A549 (cell line): ENCODE data around the gene GLRA1. TPM values are rescaled to one million over a fixed set of nuclear protein-coding genes. Genes with fewer than 3 reads are reported as not detected.

Experiments
- ATAC-seq, 2 experiments: fragments of 200-7000 bp in 1 of 2; fragments of >200 bp in 1 of 2; cut with Nextera tagmentation in 1 of 2; cut with Tn5 transposase in 1 of 2; 3 replicates each; pipeline versions ENCODE4 v1.8.0 to v1.9.1; 2018 to 2020; ENCODE audit warnings: mild to moderate bottlenecking in 1 of 2, moderate library complexity in 1 of 2
- CTCF ChIA-PET: fragments of 300-600 bp; sonication (Branson Sonifier 250); formaldehyde crosslinking; extraction: SDS; loops from one replicate; lab custom pipeline; 2021; ENCODE audit warnings: antibody characterized with exemption, inconsistent platforms; lab: Yijun Ruan, JAX
- POLR2A ChIA-PET: fragments of 350-600 bp; formaldehyde crosslinking; extraction: SDS; loops from one replicate; lab custom pipeline; 2021; ENCODE audit warnings: antibody characterized with exemption, inconsistent platforms; lab: Yijun Ruan, JAX
- DNase-seq, 2 experiments: peaks; one replicate each; pipeline versions ENCODE4 v3.0.0 to v3.0.0-alpha.2; 2011 to 2016; ENCODE audit warnings: low read depth in 1 of 2, low spot score in 1 of 2
- FAIRE-seq: peaks from 2 replicates; lab custom pipeline; 2011; peaks lifted over from hg19 to GRCh38; lab: Jason Lieb, UNC
- H3K27ac ChIP-seq, 2 experiments: fragments of >200 bp; sonication (Bioruptor Twin); formaldehyde crosslinking; 3 replicates each; pipeline ENCODE4 v1.5.1; 2016 to 2017
- H3K4me1 ChIP-seq: fragments of >200 bp; sonication (Bioruptor Twin); formaldehyde crosslinking; 3 replicates; pipeline ENCODE4 v1.6.1; 2016
- H3K4me2 ChIP-seq: fragments of >200 bp; sonication (Bioruptor Twin); formaldehyde crosslinking; 3 replicates; pipeline ENCODE4 v1.6.1; 2016
- H3K4me3 ChIP-seq: fragments of >200 bp; sonication (Bioruptor Twin); formaldehyde crosslinking; 3 replicates; pipeline ENCODE4 v1.5.1; 2016
- H3K9me3 ChIP-seq: fragments of >200 bp; sonication (Bioruptor Twin); formaldehyde crosslinking; 3 replicates; pipeline ENCODE4 v1.6.1; 2016
- FOSL2 ChIP-seq, 2 experiments: fragments of 450-650 bp in 1 of 2; fragments of >200 bp in 1 of 2; sonication (Bioruptor Twin) in 1 of 2; formaldehyde crosslinking; IDR thresholded peaks; 2 replicates each; pipeline versions ENCODE4 v1.5.0 to v1.6.1; 2016 to 2020; ENCODE audit warnings: mild to moderate bottlenecking in 1 of 2, moderate library complexity in 1 of 2
- HDAC2 ChIP-seq: fragments of 200-600 bp; sonication (generic); IDR thresholded peaks from 2 replicates; pipeline ENCODE4 v1.6.1; 2016
- HES2 ChIP-seq: fragments of >200 bp; sonication (Bioruptor Twin); formaldehyde crosslinking; IDR thresholded peaks from 2 replicates; pipeline ENCODE4 v1.6.1; 2016
- HMGXB4 ChIP-seq: fragments of 250-450 bp; sonication (Bioruptor Pico); IDR thresholded peaks from 2 replicates; pipeline ENCODE4 v1.5.0; 2021; ENCODE audit warnings: mild to moderate bottlenecking, moderate library complexity, borderline replicate concordance
- JUNB ChIP-seq: fragments of >200 bp; sonication (Bioruptor Twin); formaldehyde crosslinking; IDR thresholded peaks from 2 replicates; pipeline ENCODE4 v1.6.1; 2016
- MYC ChIP-seq: IDR thresholded peaks from 2 replicates; pipeline ENCODE4 v1.6.1; 2012; ENCODE audit warnings: mild to moderate bottlenecking, inconsistent platforms, low read length, improper control_type of control experiment, borderline replicate concordance
- NFE2L2 ChIP-seq: fragments of 150-350 bp; conservative IDR thresholded peaks from 2 replicates; pipeline ENCODE4 v1.6.1; 2014; ENCODE audit warnings: low read length
- NPAS2 ChIP-seq: fragments of 250-450 bp; sonication (Bioruptor Pico); IDR thresholded peaks from 2 replicates; pipeline ENCODE4 v1.8.0; 2022; ENCODE audit warnings: mild to moderate bottlenecking, moderate library complexity, borderline replicate concordance
- POLR2A ChIP-seq: IDR thresholded peaks from 2 replicates; pipeline ENCODE4 v1.6.1; 2012; ENCODE audit warnings: mild to moderate bottlenecking, low read length
- RAD21 ChIP-seq, 2 experiments: fragments of >200 bp in 1 of 2; sonication (Bioruptor Twin) in 1 of 2; formaldehyde crosslinking in 1 of 2; IDR thresholded peaks in 1 of 2; conservative IDR thresholded peaks in 1 of 2; 2 replicates in 1 of 2; 3 replicates in 1 of 2; pipeline ENCODE4 v1.6.1; 2012 to 2018; ENCODE audit warnings: inconsistent platforms in 1 of 2
- RCOR1 ChIP-seq: fragments of 150-350 bp; IDR thresholded peaks from 2 replicates; pipeline ENCODE4 v1.6.1; 2014; ENCODE audit warnings: antibody characterized with exemption, low read length, low read depth
- RNF2 ChIP-seq: fragments of 200-600 bp; sonication (generic); IDR thresholded peaks from 2 replicates; pipeline ENCODE4 v1.6.1; 2016; ENCODE audit warnings: low read depth, mild to moderate bottlenecking, antibody characterized with exemption, moderate library complexity, borderline replicate concordance
- TP53 ChIP-seq: fragments of 250-450 bp; sonication (Bioruptor Pico); IDR thresholded peaks from 2 replicates; pipeline ENCODE4 v1.5.0; 2021; ENCODE audit warnings: mild to moderate bottlenecking, moderate library complexity
- USF2 ChIP-seq: fragments of 450-650 bp; IDR thresholded peaks from 2 replicates; pipeline ENCODE4 v1.6.1; 2014; ENCODE audit warnings: antibody characterized with exemption
- ZC3H11A ChIP-seq: fragments of 450-650 bp; IDR thresholded peaks from 2 replicates; pipeline ENCODE4 v1.6.1; 2014; ENCODE audit warnings: antibody characterized with exemption, mild to moderate bottlenecking
- ZSCAN20 ChIP-seq: fragments of 250-450 bp; sonication (Bioruptor Pico); IDR thresholded peaks from 2 replicates; pipeline ENCODE4 v1.8.0; 2022; ENCODE audit warnings: mild to moderate bottlenecking, moderate library complexity
- WGBS: methylation state at CpG from one replicate; pipeline ENCODE4 v1.1.6; 2017; ENCODE audit errors: missing lambda C conversion rate; 5-methylcytosine and 5-hydroxymethylcytosine counted together
- polyA plus RNA-seq, 4 experiments: library from polyadenylated mRNA; depleted of rRNA in 3 of 4; stranded (reverse); fragments of >200 nt; fragmentation: RNase III in 1 of 4; extraction: RNeasy Plus Mini Kit Qiagen cat#74134 plus additional on column Dnase treatment in 1 of 4; gene quantifications; 2 replicates in 3 of 4; 3 replicates in 1 of 4; pipeline ENCODE4 v1.2.3, GENCODE V29; 2011 to 2017
- TF ChIP-seq, protein P1 (sequence below): fragments of 250-450 bp; sonication (Bioruptor Pico); IDR thresholded peaks from 2 replicates; pipeline ENCODE4 v1.5.0; 2020; ENCODE audit warnings: low read depth, mild to moderate bottlenecking, moderate library complexity
- TF ChIP-seq, protein P2 (sequence below): fragments of 150-350 bp; IDR thresholded peaks from 2 replicates; pipeline ENCODE4 v1.6.1; 2014; ENCODE audit warnings: low read depth, mild to moderate bottlenecking, low read length
- TF ChIP-seq, protein P3 (sequence below): IDR thresholded peaks from 2 replicates; pipeline ENCODE4 v1.6.1; 2012

GLRA1 gene
- polyA plus RNA-seq, 2 of the 4 experiments (the other 2 are of a cell fraction), result not detected

- ChIA-PET CTCF (no interaction called here), POLR2A (no interaction called here)
- Histone ChIP-seq H3K9me3 (no peaks in the 10 kb centered on the region), H3K27ac (no peak overlapping the region), H3K4me3 (no peak overlapping the region), H3K4me2 (no peak overlapping the region)
- FAIRE-seq, result no peak
- WGBS, result 0% methylated on average over 2 of the region's 2 CpGs
- ATAC-seq, result no peak
- DNase-seq, result no peak
- TF ChIP-seq, protein P1, sequence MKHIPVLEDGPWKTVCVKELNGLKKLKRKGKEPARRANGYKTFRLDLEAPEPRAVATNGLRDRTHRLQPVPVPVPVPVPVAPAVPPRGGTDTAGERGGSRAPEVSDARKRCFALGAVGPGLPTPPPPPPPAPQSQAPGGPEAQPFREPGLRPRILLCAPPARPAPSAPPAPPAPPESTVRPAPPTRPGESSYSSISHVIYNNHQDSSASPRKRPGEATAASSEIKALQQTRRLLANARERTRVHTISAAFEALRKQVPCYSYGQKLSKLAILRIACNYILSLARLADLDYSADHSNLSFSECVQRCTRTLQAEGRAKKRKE (CRISPR knock-in tag), result no peak
- TF ChIP-seq RCOR1, result no peak
- TF ChIP-seq, protein P2, sequence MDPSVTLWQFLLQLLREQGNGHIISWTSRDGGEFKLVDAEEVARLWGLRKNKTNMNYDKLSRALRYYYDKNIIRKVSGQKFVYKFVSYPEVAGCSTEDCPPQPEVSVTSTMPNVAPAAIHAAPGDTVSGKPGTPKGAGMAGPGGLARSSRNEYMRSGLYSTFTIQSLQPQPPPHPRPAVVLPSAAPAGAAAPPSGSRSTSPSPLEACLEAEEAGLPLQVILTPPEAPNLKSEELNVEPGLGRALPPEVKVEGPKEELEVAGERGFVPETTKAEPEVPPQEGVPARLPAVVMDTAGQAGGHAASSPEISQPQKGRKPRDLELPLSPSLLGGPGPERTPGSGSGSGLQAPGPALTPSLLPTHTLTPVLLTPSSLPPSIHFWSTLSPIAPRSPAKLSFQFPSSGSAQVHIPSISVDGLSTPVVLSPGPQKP, result no peak
- TF ChIP-seq TP53 (CRISPR knock-in tag), result no peak
- TF ChIP-seq JUNB, result no peak
- no peak for TF ChIP-seq RAD21 (conservative IDR thresholded peaks at IDR 0.05 in 1 of 2, IDR thresholded peaks at IDR 0.05 in 1 of 2)
- TF ChIP-seq NFE2L2, result no peak
- TF ChIP-seq MYC, result no peak
- no peak for TF ChIP-seq USF2
- TF ChIP-seq, all 56 proteins: peak for 0
- no peaks in the 10 kb centered on the region for H3K4me1 ChIP-seq
Observed at GRCh38 chr5:151961557-151961956, 36.9 kb upstream of the GLRA1 start.

DNA sequence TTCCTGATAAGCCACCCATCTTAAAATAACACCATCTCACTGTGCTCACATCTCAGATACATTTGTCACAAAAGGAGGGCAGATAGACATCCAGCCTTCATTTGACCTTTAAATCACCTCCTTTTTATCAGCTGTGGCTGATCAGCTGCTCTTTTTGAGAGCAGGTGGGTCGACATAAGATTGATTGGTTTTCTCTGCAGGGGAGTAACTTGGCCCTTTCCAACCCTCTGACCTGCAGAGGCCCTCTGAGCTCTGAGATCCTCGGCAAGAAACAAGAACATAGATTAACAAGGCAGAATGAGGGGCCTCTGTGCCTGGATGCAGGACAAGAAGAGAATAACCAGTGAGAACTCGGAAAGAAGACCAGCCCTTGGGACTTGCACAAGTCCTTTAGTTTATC is 33.5 kb upstream of the GLRA1 start:
- WGBS, result 6% methylated on average over 3 of the region's 3 CpGs
- H3K4me1 ChIP-seq, result no peaks in the 10 kb centered on the region
- TF ChIP-seq RNF2 (no peak), HES2 (no peak), ZSCAN20 (CRISPR knock-in tag) (no peak), HDAC2 (no peak), POLR2A (no peak), ZC3H11A (no peak), FOSL2 (IDR thresholded peaks at IDR 0.05) (no peak), FOSL2 (CRISPR knock-in tag; IDR thresholded peaks at IDR 0.05) (no peak), MYC (no peak), HMGXB4 (CRISPR knock-in tag) (no peak), TP53 (CRISPR knock-in tag) (no peak), NPAS2 (no peak)
- TF ChIP-seq, protein P1 (CRISPR knock-in tag), result no peak
- TF ChIP-seq, protein P3, sequence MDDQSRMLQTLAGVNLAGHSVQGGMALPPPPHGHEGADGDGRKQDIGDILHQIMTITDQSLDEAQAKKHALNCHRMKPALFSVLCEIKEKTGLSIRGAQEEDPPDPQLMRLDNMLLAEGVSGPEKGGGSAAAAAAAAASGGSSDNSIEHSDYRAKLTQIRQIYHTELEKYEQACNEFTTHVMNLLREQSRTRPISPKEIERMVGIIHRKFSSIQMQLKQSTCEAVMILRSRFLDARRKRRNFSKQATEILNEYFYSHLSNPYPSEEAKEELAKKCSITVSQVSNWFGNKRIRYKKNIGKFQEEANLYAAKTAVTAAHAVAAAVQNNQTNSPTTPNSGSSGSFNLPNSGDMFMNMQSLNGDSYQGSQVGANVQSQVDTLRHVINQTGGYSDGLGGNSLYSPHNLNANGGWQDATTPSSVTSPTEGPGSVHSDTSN, result no peak
- H3K27ac ChIP-seq, result no peak overlapping the region
- no peak overlapping the region for H3K4me2 ChIP-seq
- no peaks in the 10 kb centered on the region for H3K9me3 ChIP-seq
- H3K4me3 ChIP-seq, result no peak overlapping the region
- ChIA-PET POLR2A (no interaction called here), CTCF (interaction anchor here (0.7 to 1.5 kb wide), 2 partner anchors 8 to 9 kb away, joined by 5 to 6 read pairs; no protein-coding TSS in a partner anchor)
- FAIRE-seq, result no peak
- no peak for ATAC-seq
- DNase-seq, result no peak
